SH-SY5Y (cell line): ENCODE data around the gene ATPAF2.

ENCODE experiments used
- GATA2 ChIP-seq: IDR thresholded peaks from 2 replicates; pipeline ENCODE4 v1.6.1; 2011; ENCODE audit warnings: mild to moderate bottlenecking, low read depth, low read length
- GATA3 ChIP-seq: IDR thresholded peaks from 2 replicates; pipeline ENCODE4 v1.6.1; 2011; ENCODE audit warnings: low read depth, mild to moderate bottlenecking, low read length, moderate library complexity

DNA sequence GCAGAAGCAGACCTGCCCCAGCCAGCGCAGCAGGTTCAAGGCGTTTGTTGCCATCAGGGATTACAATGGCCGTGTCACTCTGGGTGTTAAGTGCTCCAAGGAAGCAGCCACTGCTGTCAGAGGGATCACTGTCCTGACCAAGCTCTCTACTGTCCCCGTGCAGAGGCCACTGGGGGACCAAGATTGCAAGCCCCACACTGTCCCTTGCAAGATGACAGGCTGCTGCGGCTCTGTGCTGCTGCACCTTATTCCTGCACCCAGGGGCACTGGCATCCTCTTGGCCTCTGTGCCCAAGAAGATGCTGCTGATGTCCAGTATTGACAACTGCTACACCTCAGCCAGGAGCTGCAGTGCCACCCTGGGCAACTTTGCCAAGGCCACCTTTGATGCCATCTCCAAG, 27.7 kb downstream of the ATPAF2 start:
- TF ChIP-seq GATA2, result no peak
- TF ChIP-seq GATA3, result no peak
